Stimulated activated CD4-positive, alpha-beta T cell treated with anti-CD3 and anti-CD28 coated beads, Interleukin-15, amount 100 ng/mL, for 1 hour (primary cell): Measurements from ENCODE around the gene LSM14B.
"Not testable (repeated sequence)": the region's sequence is repeated elsewhere in the genome, so short reads cannot be mapped to it uniquely, and the experiment has no call there.

ENCODE experiments used
- DNase-seq, 2 donors: peaks; one replicate each; pipeline ENCODE4 v3.0.0-alpha.2; 2020; ENCODE audit warnings: low read depth in 1 of 2, low spot score in 1 of 2

The LSM14B gene

GRCh38 chr20:62145688-62146018 is 23.4 kb downstream of the LSM14B start:
- DNase-seq = no peak

GRCh38 chr20:62146019-62146755 is 23.9 kb downstream of the LSM14B start:
- no peak for DNase-seq

- DNase-seq = no peak
Observed at GRCh38 chr20:62147125-62147524, 24.9 kb downstream of the LSM14B start.

- DNase-seq = no peak
Observed at GRCh38 chr20:62147528-62147927, 25.3 kb downstream of the LSM14B start.

GRCh38 chr20:62148383-62148782 is 26.1 kb downstream of the LSM14B start:
- not testable (repeated sequence) for DNase-seq

GRCh38 chr20:62148908-62149314 is 26.6 kb downstream of the LSM14B start:
- DNase-seq = no peak

- DNase-seq = no peak
Observed at GRCh38 chr20:62149532-62150309, 27.4 kb downstream of the LSM14B start.

GRCh38 chr20:62150310-62150575 is 28.0 kb downstream of the LSM14B start:
- DNase-seq = no peak

GRCh38 chr20:62151225-62151624 is 28.9 kb downstream of the LSM14B start:
- DNase-seq = no peak

- DNase-seq = no peak
Observed at GRCh38 chr20:62151835-62152364, 29.6 kb downstream of the LSM14B start.

- no peak for DNase-seq
Observed at GRCh38 chr20:62155428-62156253, 33.4 kb downstream of the LSM14B start.

- no peak for DNase-seq
Observed at GRCh38 chr20:62156254-62156556, 33.9 kb downstream of the LSM14B start.

GRCh38 chr20:62156592-62157386 is 34.5 kb downstream of the LSM14B start:
- peak; percentile 46 to 65 for DNase-seq

GRCh38 chr20:62157387-62158087 is 35.3 kb downstream of the LSM14B start:
- DNase-seq = no peak

GRCh38 chr20:62158088-62158400 is 35.8 kb downstream of the LSM14B start:
- DNase-seq = no peak

GRCh38 chr20:62158541-62158940 is 36.3 kb downstream of the LSM14B start:
- no peak for DNase-seq

- DNase-seq = no peak
Observed at GRCh38 chr20:62159052-62159451, 36.8 kb downstream of the LSM14B start.

GRCh38 chr20:62159839-62160238 is 37.6 kb downstream of the LSM14B start:
- DNase-seq = no peak

- DNase-seq = no peak
Observed at GRCh38 chr20:62160253-62160652, 38.0 kb downstream of the LSM14B start.

- DNase-seq = no peak
Observed at GRCh38 chr20:62160876-62161275, 38.6 kb downstream of the LSM14B start.

- DNase-seq = no peak
Observed at GRCh38 chr20:62161347-62161746, 39.1 kb downstream of the LSM14B start.
